NT2/D1 (cell line): Measurements from ENCODE around the gene SP140L.

ENCODE experiments used
- SUZ12 ChIP-seq: IDR thresholded peaks from 2 replicates; pipeline ENCODE4 v1.6.1; 2011; ENCODE audit not compliant: insufficient read length, insufficient read depth; ENCODE audit errors: extremely low read depth
- YY1 ChIP-seq: IDR thresholded peaks from 2 replicates; pipeline ENCODE4 v1.6.1; 2011; ENCODE audit not compliant: insufficient read length, insufficient read depth
- ZNF274 ChIP-seq: IDR thresholded peaks from 2 replicates; pipeline ENCODE4 v1.6.1; 2011; ENCODE audit warnings: mild to moderate bottlenecking, low read depth, low read length

- TF ChIP-seq SUZ12: no peak
- no peak for TF ChIP-seq ZNF274
- no peak for TF ChIP-seq YY1
These were observed 3.1 kb downstream of the SP140L start for GRCh38 chr2:230329946-230330605.
